NCI-H1105 (cell line): ENCODE data around the gene ZNF860.
A peak's percentile ranks its signal among the peaks of the same experiment; 100 is the strongest.
"Not testable (repeated sequence)": the region's sequence is repeated elsewhere in the genome, so short reads cannot be mapped to it uniquely, and the experiment has no call there.

Source experiments
- DNase-seq: peaks from one replicate; lab custom pipeline; 2025; lab: John Stamatoyannopoulos, UW

ZNF860 gene

DNA sequence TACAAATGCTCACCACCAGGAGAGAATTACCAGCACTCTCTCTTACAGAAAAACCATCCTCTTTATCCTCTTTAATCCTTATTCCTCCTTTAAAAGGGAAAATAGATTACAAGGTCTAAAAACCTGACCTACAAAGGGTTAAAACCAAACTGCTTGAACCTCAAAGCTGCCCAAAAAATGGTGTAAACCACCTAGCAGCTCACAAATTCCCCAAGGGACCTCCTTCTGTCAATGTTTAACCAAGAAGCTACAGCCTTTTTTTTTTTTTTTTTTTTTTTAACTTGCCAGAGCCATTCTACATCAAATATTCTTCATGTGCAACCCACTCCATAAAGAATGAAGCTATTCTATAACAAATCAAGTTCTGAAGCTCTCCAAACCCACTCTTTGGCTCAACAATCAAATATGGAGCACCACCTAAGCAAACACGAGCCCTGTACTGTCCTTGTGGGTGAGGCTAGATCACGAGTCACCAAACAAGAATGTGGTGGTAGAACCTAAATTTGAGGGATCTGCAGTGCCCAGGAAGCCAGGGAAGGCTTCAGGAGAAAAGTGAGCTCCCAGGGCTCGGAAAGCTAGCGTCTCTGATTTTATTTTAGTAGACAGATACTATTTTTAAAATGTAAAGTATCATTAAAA is 20.6 kb upstream of the ZNF860 start:
- no peak for DNase-seq

DNA sequence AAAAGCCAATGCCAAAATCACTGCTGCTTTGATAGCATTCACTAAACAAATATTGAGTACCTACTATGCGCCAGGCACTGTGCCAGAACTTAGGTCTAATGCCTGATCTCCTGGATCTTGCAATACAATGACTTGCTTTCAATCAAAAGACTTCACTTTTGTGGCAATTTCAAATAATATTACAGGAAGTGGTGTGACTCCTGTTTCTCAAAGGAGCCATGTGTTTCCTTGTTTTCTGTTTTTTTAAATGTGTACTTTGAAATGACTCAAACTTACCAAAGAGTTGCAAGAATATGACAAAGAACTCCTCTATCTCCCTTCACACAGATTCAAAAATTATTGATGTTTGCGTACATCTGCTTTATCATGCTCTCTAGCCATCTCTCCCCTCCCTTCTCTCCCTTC is 18.7 kb upstream of the ZNF860 start:
- no peak for DNase-seq

DNA sequence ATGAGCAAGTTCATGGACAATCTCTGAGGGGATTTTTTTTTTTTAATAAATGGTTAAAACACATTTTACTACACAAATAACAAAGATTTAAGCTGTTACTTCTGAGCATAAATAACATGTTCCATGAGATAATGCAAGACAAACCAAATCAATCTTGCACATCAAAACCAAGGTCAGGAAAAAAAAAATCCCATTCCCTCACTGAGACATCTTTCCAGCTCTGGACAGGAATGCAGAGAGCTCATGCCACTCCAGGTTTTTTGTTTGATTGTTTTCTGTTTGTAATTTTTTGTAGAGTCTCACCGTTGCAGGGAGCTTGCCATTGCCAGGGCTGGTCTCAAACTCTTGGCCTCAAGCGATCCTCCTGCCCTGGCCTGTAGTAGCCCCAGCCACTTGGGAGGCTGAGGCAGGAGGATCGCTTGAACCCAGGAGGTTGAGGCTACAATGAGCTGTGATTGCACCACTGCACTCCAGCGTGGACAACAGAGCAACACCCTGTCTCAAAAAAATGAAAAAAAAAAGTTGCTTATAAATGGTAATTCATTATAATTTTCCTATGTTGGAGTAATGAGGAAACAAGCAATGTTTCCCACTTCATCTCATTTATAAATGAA is 14.5 kb upstream of the ZNF860 start:
- DNase-seq: no peak

DNA sequence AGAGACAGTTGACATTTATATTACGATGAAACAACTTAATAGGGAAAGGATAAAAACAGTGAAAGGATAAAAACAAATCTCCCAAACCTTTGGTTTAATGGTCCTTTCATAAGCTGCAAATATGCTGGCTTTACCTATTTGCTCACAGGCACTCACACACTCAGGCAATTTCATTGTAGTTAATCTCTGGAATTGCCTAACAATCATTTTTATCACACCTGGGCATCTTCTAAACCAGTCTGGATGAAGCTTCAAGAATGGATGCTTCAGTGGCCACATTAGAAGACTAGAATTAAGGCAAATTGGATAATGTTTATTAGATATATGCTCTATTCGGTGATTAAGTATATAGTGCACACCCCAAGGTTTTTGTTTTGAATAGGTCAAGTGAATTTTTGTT is 14.0 kb upstream of the ZNF860 start:
- no peak for DNase-seq

DNA sequence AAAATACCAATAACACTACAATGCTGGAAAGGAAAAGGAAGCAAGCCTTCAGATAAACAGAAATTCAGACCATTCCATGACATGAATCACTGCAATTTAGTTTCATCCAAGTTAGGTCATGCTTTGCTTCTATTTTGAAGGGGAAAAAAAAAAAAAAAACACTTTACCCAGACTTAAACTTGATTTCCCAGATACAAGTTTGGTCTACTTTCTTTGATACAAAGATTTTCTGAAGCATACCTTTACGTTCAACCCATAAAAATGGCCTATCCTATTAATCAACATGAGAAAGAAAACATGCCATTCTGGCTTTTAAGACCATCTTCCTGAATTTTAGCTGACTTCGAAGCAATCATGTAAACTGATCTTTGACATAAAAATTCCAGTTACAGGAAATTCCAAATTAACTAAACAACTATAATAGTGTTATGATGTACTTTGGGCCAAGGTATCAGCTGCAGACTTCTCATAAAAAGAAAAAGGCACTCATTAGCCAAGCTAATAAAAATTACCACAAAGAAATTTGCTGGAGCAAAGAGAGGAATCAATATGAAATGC is 13.1 kb upstream of the ZNF860 start:
- no peak for DNase-seq

DNA sequence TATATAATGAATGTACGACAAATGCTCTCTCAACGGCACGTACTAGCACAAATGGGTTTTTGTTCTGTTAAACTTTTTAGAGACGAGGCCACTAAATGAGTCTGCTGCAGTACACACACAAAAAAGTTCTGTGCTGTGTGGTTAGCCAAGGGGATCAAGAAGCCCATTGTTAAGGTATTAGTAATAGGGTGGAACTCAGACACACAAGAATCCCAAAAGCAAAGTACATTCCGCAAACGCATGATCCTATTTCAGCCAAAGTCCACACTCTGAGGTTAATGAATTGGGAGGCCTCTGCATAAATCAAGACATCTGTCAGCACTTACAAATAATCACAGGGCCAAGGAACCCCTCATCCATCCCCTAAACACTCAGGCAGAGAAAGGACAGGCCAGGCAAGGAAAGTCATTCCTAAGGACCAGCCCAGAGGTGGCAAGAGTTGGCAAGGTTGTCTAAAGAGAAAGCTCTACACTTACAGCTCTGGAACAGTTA is 12.6 kb upstream of the ZNF860 start:
- DNase-seq: no peak

DNA sequence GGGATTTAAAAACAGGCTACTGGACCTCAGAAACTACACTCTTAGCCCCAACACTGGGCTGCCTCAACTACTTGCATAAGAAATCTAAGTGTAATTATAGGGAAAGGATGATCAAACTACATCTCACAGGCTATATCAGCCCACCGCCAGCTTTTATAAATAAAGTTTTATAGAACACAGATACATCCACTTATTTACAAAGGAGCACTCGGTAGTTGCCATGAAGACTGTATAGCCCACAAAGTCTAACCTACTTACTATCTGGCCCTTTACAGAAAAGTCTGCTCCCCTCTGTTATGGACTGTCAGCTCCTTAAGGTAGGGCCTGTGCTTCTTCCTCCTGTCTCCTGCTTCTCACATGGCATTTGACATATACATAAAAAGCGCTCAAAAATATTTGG is 9.9 kb upstream of the ZNF860 start:
- no peak for DNase-seq

DNA sequence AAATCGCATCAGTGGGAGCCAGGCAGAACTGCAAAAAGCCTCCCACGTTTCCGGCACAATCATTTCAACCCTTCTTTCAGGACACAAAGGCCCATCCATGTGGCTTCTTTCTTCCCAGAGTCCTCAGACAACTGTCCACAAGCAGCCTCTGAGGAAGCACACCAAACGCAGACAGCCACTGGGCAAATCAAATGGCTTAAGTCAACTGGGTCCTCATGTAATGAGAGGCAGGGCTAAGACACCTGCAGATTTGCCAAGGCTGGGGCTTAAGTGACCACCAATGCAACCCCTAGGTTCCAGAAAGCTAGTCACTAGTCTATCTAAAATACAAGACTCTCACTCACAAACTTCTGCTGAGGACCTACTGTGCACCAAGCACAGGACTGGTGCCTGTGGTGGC is 8.5 kb upstream of the ZNF860 start:
- DNase-seq: no peak

DNA sequence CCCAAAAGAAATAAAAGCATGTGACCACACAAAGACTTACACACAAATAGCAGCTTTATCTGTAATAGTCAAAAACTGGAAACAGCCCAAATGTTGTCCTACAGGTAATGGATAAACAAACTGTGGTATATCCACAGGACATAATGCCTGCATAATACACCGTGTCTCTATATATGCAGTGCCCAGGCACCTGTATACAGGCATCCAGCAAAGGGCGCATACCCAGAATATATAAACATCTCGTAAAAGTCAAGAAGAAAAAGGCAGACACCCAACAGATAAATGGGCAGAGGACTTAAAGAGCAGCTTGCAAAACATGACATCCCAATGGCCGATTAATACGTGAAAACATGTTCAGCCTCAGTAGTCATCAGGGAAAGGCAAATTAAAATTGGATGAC is 7.7 kb upstream of the ZNF860 start:
- DNase-seq: no peak

DNA sequence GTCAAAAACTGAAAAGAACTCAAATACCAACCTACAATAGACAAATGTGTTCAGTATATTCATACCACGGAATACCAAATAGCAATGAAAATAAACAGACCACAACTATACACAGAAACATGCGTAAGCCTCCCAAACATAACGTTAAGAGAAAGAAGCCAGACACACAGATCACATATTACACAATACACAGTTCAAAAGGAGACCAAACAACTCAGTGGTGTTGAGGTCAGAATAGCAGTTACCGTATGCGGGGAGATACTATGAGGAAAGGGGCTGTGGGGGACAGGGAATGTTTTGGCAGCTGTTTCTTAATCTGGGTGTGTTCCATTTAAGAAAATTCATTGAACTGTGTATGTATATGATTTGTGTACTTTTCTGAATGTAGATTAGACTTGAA is 7.1 kb upstream of the ZNF860 start:
- no peak for DNase-seq

DNA sequence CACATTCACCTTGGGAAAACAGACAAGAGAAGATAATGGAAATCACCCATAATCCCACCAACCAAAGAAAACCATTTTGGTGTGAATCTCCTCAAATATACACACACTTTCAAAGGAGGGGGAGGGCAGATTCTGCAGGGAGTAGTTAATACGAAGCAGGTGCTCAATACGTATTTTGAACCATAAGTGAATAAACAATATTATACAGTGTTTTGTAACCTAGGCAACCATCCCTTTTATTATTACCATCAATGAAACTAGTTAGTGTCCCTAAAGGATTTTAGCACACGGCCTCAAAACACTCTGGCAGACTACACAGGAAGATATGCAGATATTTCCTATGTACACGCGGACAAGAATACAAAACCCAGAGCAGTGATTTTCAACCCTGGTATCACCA is 6.6 kb upstream of the ZNF860 start:
- DNase-seq: no peak

DNA sequence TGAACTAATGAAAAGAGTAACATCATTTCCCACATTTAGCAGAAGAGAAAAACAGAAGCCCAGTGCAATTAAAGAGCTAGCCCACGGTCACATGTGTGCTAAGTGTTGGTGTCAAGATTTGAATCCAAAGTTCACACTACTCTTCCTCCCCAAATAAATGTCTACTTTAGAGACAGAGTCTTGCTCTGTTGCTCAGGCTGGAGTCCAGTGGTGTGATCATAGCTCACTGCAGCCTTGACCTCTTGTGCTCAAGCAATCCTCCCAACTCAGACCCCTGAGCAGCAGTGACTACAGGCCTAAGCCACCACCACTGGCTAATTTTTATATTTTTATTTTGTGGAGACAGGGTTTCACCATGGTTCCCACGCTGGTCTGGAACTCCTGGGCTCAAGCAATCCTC is 5.2 kb upstream of the ZNF860 start:
- no peak for DNase-seq

DNA sequence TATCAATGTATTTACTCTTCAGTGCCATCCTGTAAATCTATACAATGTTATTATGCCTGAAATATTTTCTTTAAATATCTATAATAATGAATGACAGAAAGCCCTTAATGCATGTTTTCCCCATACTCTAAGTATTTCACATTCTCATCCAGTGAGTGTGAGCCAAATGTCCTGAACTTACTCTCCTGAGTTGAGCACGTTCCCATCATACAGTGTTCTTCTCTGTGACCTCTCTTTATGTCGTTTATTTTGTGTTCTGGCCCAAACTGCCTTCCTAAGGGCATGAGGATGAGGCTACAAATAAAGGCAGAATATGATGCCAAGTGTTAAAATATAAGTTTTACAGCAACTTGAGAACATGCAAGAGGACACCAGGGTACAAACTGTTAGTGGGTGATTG is 3.8 kb upstream of the ZNF860 start:
- no peak for DNase-seq

DNA sequence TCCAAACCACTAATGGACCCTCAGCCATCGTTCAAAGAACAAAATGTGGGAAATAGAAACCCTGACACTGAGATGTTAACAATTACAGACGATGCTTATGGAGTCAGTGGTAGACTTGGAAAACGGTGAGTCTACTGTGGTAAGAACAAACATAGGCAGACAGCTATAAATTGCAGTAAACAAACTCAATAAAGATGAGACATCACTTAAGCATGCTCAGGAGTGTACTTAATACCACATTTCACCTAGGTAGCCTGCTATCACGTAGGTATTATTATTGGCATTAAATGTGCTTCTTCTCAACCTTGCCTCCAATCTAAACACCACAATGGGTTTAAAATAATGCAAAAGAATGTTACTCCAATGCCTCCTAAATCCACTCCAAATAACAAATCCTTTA is 3.0 kb upstream of the ZNF860 start:
- DNase-seq: no peak

DNA sequence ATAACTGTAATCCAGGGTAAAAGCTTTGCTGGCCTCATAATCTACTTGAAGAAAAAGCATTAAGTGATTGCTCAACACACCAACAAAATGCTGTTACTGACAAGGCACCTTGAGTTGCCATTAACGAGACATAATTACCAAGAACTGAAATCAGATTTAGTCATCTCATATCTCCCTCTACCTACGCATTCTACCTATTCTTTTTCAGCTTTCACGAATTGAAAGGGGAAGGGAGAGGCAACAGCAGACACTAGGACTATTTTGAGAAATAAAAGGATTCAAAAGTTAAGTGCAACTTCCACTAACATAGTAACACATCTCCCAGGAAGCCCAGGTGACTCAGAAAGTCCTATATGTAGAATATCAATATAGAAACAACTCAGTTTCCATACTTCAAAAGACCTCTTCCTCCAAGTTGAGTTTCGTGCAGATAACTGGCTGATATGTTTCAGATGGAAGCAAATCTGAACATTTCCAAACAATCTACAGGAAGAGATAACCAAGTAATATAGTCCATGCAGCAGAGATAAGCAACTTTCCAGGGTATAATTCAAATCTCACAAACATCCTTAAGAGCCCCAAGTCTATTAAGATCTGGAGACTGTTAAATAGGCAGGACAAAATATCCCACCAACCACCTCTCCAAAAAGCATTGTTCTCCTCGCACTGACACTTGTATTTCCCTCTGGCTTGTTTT is 2.4 kb upstream of the ZNF860 start:
- no peak for DNase-seq

DNA sequence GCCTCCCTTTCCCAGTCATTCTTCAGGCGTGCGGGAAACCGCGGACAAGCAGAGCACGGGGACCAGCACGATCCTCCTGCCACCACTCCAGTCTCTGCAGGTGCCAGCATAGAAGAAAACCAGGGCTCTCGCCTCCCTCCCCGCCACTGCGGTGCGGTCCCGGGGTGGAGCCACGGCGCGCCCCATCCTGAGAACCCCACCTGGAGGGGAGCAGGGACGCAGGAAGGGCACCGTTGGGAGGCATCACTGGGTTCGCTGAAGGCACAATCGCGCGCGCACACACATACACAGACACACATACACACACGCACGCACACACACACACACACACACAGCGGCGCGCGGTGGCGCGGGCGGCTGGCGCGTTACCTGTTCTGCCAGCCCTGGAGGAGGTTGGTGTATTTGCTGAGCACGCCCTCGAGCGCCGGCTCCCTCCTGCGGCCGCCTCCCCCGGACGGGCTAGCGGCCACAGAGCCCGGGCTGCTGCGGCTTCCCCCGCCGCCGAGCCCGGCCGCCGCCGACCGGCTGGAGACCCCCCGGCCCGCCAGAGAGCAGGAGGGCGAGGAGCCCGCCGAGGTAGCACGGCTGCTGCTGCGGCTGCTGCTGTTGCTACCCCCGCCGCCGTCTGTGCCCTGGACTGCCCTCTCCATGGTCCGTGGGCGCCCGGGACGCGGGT is 882 bp upstream of the ZNF860 start:
- DNase-seq: peak; percentile 34

DNA sequence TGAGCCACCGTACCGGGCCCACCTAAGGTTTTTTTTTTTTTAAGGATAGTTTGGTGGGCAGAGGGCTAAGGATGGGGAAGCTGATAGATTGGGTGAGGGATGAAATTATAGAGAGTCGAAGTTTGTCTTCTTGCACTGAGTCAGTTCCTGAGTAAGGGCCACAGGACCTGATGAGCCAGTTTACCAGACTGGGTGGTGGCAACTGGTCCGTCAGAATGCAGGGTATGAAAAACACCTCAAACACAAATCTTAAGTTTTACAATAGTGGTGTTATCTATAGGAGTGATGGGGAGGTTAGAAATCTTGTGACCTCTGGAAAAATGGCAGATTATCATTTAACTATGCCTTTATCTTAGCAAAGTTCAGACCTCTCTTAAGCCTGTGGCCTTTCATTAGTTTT is 2.8 kb downstream of the ZNF860 start:
- DNase-seq: no peak

DNA sequence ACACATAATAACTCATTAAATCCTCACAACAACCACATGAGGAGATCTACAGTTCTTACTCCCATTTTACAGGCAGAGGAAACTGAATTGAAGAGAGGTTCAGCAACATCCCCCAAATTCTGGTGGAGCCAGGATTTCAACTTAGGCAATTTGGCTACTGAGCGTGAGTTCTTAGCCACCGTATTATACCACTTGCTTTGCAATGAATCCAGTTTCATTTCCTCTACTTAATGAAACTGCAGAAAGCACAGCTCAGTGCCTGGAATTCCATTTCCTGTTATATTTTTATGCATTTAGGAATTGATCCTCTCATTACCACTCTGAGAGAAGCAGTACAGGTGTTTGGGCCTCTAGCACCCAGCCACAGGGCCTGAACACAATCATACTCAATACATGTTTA is 4.3 kb downstream of the ZNF860 start:
- no peak for DNase-seq

DNA sequence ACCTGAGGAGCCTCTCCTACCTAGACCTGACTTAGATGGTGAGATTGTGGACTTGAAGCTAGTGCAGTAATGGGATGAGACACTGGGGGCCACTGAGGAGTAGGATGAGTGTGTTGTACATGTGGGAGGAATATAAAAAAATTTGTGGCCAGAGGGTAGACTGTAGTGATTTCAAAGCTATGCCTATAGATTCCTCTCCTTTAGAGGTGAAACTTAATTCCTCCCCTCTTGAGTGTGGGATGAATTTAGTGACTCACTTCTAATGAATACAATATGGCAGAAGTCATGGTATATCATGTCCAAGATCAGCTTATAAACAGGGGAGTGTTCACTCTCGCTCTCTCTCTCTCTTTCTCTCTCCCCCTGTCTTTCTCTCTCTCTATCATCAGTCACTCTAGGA is 6.7 kb downstream of the ZNF860 start:
- no peak for DNase-seq

DNA sequence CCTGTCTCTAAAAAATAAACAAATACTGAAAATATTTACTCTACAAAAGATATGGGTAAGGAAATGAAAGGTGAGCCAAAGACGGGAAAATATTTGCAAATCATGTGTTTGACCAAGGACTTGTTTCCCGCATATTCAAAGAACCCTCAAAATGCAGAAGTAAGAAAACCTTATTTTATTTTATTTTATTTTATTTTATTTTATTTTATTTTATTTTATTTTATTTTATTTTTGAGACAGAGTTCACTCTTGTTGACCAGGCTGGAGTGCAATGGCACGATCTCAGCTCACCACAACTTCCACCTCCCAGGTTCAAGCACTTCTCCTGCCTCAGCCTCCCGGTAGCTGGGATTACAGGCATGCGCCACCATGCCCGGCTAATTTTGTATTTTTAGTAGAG is 11.4 kb downstream of the ZNF860 start:
- not testable (repeated sequence) for DNase-seq

DNA sequence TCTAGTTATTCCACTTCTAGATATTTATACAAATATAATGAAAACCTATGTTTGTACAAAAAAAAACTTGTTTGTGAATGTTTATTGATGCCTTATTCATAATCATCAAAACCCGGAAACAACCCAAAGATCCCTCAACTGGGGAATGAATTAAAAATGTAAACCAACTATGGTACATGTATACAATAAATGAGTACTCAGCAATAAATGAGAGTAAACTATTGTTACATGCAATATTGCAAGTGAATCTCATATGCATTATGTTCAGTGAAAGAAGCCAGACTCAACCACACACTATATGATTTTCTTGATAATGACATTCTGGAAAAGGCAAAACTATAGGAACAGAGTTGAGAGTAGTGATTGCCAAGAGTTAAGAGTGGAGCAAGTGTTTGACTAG is 12.3 kb downstream of the ZNF860 start:
- no peak for DNase-seq

DNA sequence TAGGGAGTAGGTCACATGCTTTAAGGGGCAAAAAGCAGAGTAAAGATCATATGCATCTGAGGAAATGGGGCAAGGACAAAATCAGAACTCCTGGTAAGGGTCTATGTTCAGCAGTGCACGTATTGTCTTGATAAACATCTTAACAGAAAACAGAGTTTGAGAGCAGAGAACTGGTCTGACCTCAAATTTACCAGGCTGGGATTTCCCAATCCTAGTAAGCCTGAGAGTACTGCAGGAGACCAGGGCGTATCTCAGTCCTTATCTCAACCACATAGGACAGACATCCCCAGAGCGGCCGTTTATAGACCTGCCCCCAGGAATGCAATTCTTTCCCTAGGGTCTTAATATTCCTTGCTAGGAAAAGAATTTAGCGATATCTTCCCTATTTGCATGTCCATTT is 13.5 kb downstream of the ZNF860 start:
- DNase-seq: not testable (repeated sequence)

DNA sequence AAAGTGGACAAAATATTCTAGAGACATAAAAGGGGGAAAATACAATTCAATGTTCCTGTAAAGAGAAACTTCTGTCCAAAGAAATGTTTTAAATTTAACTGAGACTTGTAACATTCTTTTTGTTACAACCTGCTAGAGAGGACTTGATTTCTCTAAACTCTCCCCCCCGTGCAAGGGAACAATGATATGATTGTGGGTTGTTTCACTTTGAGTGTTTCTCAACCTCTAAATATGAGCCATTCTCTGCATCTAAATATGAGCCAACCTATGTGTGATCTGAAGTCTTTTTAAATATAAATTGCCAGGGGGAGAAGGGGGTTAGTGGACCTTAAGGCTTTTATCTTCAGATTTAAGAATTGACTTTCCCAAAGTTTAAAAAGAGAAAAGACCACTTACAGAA is 14.6 kb downstream of the ZNF860 start:
- no peak for DNase-seq
